Thyroid gland (tissue), 4 donors: ENCODE results near the gene ALOX5. TPM values are rescaled to one million over a fixed set of nuclear protein-coding genes. Genes with fewer than 3 reads are reported as not detected.

Experiments
- DNase-seq, 2 donors: peaks; one replicate each; pipeline ENCODE4 v3.0.0-alpha.2; 2019
- H3K27ac ChIP-seq, 3 donors: fragments of 200-600 bp; sonication (generic); 1 replicate in 2 of 3; 2 replicates in 1 of 3; pipeline ENCODE4 v1.5.1; 2016 to 2019; ENCODE audit warnings: mild to moderate bottlenecking in 1 of 3, moderate library complexity in 1 of 3
- H3K27me3 ChIP-seq: fragments of 200-600 bp; sonication (generic); one replicate; pipeline ENCODE4 v1.5.1; 2019
- H3K36me3 ChIP-seq, 2 donors: fragments of 200-600 bp; sonication (generic); one replicate each; pipeline ENCODE4 v1.5.1; 2016 to 2019
- H3K4me1 ChIP-seq, 2 donors: fragments of 200-600 bp; sonication (generic); one replicate each; pipeline ENCODE4 v1.5.1; 2017 to 2019
- H3K4me3 ChIP-seq, 3 donors: fragments of 200-600 bp; sonication (generic); replicated peaks in 1 of 3; 1 replicate in 2 of 3; 2 replicates in 1 of 3; pipeline ENCODE4 v1.5.1; 2016; ENCODE audit warnings: mild to moderate bottlenecking in 1 of 3
- H3K9me3 ChIP-seq: fragments of 200-600 bp; sonication (generic); one replicate; pipeline ENCODE4 v1.5.1; 2017
- POLR2A ChIP-seq, 2 donors: fragments of 450-650 bp; IDR thresholded peaks; one replicate each; pipeline ENCODE4 v1.6.1; 2017; ENCODE audit warnings: antibody characterized with exemption in 2 of 2, mild to moderate bottlenecking in 2 of 2, moderate library complexity in 1 of 2
- WGBS, 2 donors: methylation state at CpG; one replicate each; pipeline ENCODE4 v1.1.5; 2017; 5-methylcytosine and 5-hydroxymethylcytosine counted together
- intact Hi-C: fragments of 100-400 bp; cut with DNase I; formaldehyde crosslinking; loops from one replicate; pipeline ENCODE4 v1.15.1; 2023
- total RNA-seq, 4 donors: library from RNA; depleted of rRNA; stranded (reverse); fragments of >200 nt; gene quantifications; one replicate each; pipeline ENCODE4 v1.2.3, GENCODE V29; 2016
- TF ChIP-seq, protein P1 (sequence below), 6 experiments: fragments of 200-600 bp in 3 of 6; fragments of 450-650 bp in 3 of 6; sonication (generic) in 3 of 6; IDR thresholded peaks; one replicate each; pipeline ENCODE4 v1.5.1; 2016 to 2019; ENCODE audit warnings: antibody characterized with exemption in 6 of 6, mild to moderate bottlenecking in 2 of 6, inconsistent platforms in 1 of 6, moderate library complexity in 1 of 6

The ALOX5 gene
- total RNA-seq, 4 donors from 2014 or later = 4.1 to 28.2 (median 10.3) TPM

DNA sequence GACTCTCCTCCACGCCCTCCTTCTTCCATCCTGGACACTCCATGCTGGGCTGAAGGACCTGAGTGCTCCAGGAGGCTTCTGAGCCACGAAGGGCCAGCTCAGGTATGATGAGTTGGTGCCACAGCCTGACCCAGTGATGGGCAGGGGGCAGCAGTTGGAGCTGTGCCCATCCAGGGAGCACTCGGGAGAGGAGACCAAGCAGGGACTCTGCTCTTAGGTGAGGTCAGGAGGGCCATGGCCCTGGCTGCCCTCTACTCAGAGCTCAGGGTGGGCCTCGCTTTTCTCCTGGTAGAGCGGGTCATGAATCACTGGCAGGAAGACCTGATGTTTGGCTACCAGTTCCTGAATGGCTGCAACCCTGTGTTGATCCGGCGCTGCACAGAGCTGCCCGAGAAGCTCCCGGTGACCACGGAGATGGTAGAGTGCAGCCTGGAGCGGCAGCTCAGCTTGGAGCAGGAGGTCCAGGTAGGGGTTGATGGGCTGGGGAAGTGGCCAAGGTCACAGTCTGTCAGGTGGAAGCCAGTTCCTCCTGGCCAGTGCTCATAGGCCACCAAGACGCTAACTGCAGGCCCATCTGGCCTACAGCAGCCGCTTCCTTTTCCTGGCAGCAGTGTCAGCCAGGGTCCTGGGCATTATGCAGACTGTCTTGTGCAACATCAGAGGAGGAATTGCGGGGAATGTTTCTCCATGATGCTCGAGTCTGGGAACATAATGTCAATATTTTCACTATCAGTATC is 50.8 kb downstream of the ALOX5 start:
- H3K27ac ChIP-seq = no peak overlapping the region
- H3K27me3 ChIP-seq = no peaks in the 10 kb centered on the region
- TF ChIP-seq, protein P1, sequence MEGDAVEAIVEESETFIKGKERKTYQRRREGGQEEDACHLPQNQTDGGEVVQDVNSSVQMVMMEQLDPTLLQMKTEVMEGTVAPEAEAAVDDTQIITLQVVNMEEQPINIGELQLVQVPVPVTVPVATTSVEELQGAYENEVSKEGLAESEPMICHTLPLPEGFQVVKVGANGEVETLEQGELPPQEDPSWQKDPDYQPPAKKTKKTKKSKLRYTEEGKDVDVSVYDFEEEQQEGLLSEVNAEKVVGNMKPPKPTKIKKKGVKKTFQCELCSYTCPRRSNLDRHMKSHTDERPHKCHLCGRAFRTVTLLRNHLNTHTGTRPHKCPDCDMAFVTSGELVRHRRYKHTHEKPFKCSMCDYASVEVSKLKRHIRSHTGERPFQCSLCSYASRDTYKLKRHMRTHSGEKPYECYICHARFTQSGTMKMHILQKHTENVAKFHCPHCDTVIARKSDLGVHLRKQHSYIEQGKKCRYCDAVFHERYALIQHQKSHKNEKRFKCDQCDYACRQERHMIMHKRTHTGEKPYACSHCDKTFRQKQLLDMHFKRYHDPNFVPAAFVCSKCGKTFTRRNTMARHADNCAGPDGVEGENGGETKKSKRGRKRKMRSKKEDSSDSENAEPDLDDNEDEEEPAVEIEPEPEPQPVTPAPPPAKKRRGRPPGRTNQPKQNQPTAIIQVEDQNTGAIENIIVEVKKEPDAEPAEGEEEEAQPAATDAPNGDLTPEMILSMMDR (IDR thresholded peaks at IDR 0.05) = no peak
- no peak for TF ChIP-seq POLR2A (IDR thresholded peaks at IDR 0.05)
- H3K4me3 ChIP-seq = no peak overlapping the region
- no peak for DNase-seq
- no peaks in the 10 kb centered on the region for H3K36me3 ChIP-seq
- intact Hi-C loops = no loop called here
- no peaks in the 10 kb centered on the region for H3K9me3 ChIP-seq
- WGBS, 2 donors = 57 to 66% methylated on average over 8 to 9 of the region's 15 CpGs
- H3K4me1 ChIP-seq = peaks cover 0 to 30% of the 10 kb centered on the region in 2 donors

DNA sequence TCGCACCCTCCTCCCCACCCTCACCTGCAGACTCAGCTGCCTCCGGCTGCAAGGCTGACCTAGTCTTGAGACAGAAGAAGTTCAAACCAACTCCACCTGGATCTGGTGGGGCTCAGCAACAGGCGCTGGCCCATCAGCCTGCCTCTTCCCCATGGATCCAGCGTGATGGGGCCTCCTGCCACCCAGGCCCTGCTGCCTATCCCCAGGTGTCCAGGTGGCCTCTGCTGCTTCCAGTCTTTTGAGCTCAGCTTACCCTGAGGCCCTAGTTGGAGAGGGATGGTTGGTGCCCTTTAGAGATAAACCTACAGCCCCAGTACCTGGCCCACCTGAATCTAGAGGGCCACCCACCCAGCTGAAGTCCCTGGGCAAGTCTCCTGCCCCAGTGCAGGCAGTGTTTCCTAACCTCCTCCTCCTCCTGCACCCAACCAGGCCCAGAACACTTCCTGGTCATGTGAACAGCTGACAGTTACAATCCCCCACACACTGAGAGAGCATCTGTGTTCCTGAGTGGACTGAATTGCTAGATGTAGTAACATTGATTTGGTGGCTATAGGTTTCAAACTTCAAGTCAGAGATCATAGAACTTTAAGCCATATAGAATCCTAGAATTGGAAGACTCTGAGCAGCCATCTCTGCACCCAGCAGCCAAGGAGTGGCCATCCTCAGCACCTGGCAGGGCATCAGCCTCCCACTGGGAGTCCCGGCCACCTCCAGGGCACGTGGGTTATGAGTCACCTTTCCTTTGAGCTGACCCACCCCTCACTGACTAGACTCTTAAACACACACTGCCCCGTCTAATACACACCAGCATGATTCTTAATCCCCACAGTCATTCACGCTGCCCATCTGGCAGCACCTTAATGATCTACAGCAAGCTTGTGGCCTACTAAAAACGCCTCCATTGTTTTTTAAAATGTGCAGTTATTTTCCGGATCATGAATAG is 51.9 kb downstream of the ALOX5 start:
- intact Hi-C loops = no loop called here
- no peak for DNase-seq
- TF ChIP-seq, protein P1 (IDR thresholded peaks at IDR 0.05) = no peak
- no peak for TF ChIP-seq POLR2A (IDR thresholded peaks at IDR 0.05)
- peaks cover 0 to 20% of the 10 kb centered on the region in 2 donors for H3K4me1 ChIP-seq
- H3K9me3 ChIP-seq = no peaks in the 10 kb centered on the region
- H3K36me3 ChIP-seq = no peaks in the 10 kb centered on the region
- no peak overlapping the region for H3K27ac ChIP-seq
- H3K27me3 ChIP-seq = no peaks in the 10 kb centered on the region
- no peak overlapping the region for H3K4me3 ChIP-seq
- 88 to 91% methylated on average over 10 of the region's 10 CpGs for WGBS, 2 donors

DNA sequence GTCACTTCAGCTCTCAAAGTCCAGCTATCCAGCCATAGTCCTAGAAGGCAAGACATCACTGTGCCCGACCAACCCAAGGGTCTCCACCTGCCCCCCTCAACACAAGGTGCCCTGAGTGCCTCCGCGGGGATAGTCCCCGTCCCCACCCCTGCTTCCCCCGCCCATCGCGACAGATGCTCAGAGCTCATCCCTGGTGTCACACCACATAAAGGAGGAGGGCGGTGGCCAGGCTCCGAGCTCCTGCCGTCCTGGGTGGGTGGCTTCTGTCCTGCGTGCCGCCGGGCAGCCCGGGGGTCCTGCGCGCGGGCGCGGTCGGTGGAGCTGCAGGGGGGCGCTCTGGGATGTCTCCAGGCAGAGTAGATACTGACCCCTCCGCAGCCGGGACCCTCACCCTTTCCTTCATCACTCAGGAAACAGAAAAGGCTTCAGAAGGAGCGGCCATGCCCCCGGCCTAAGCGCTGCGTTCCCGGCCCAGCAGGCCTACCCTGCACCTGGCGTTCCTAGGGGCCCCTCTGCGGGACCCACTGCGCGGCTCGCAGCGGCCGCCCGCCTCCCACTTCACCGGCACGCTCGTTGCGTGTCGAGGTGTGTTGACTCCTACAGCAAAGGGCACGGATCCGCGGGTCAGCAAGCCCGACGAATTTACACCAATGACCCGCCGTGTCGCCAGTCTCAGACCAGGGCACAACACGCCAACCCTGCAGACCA is 53.4 kb downstream of the ALOX5 start:
- no peak for DNase-seq
- Histone ChIP-seq H3K27me3 (no peaks in the 10 kb centered on the region), H3K9me3 (no peaks in the 10 kb centered on the region), H3K4me1 (peaks cover 0 to 12% of the 10 kb centered on the region in 2 donors), H3K36me3 (no peaks in the 10 kb centered on the region), H3K4me3 (no peak overlapping the region), H3K27ac (no peak overlapping the region)
- intact Hi-C loops = no loop called here
- WGBS, 2 donors = 25 to 47% methylated on average over 16 to 25 of the region's 50 CpGs
- no peak for TF ChIP-seq POLR2A (IDR thresholded peaks at IDR 0.05)
- TF ChIP-seq, protein P1 (IDR thresholded peaks at IDR 0.05) = no peak

DNA sequence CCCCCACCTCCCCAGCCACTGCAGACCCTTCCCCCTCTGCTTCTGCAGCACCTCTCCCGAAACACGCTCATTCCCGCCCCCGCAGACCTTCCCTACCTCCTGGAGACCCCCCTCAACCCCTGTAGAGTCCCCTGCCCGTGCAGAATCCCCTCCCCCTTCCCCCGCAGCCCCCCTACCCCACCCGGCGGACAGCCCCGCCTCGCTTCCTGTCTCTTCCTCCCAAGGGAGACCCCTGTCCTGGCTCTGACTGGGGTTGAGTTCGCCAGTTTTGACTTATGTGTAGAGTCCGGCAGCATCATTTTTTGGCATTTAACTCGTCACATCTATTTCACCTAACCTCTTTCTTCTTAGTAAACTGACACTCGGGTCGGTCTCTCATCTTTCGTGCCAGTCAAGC is 54.0 kb downstream of the ALOX5 start:
- WGBS, 2 donors = 16 to 22% methylated on average over 16 of the region's 16 CpGs
- Histone ChIP-seq H3K9me3 (no peaks in the 10 kb centered on the region), H3K27me3 (no peaks in the 10 kb centered on the region), H3K27ac (no peak overlapping the region), H3K4me1 (peaks cover 0 to 12% of the 10 kb centered on the region in 2 donors), H3K4me3 (no peak overlapping the region), H3K36me3 (no peaks in the 10 kb centered on the region)
- no peak for DNase-seq
- intact Hi-C loops = no loop called here
- TF ChIP-seq, protein P1 (IDR thresholded peaks at IDR 0.05) = no peak
- TF ChIP-seq POLR2A (IDR thresholded peaks at IDR 0.05) = no peak
